Right forelimb (tissue), 1 donor: ENCODE measurements around the gene TLE2.
"Not testable (repeated sequence)": the region's sequence is repeated elsewhere in the genome, so short reads cannot be mapped to it uniquely, and the experiment has no call there.

ENCODE experiments used
- DNase-seq: peaks from one replicate; pipeline ENCODE4 v3.0.0-alpha.2; 2018

The TLE2 gene

DNA sequence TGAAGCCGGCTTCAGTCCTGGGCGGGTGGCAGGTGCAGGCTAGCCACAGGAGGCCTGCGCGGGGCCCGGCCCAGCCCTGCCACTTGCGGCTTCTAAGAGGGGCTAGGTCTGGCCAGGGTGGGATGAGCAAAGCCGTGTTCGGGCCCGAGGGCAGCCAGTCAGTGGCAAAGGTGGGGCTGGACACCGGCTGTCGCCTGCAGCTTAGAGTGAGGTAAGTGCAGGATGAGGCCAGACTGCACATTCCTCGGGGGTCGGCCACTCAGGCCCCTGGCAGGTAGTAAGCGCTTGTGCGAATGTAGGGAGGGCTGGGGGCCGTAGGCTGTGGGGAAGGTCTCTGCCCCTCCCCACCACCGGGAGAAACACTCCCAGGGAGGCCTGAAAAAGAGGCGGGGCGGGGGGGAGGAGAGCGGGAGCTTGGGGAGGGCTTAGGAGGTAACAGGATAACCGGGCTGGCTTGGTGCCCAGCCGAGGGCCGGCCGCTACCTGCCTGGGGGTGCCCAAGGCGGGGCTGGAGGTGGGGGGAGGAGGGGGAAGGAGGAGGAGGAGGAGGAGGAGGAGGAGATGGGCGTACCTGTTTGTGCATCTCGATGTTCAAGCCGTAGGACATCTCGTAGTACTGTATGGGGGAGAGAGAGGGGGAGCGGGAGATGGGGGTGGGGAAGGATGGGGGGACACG lies 26.8 kb upstream of the TLE2 start:
- no peak for DNase-seq

GRCh38 chr19:3054972-3055740 lies 26.1 kb upstream of the TLE2 start:
- DNase-seq, result no peak

- DNase-seq, result no peak
Measured at GRCh38 chr19:3054265-3054971, 25.3 kb upstream of the TLE2 start.

GRCh38 chr19:3053780-3054179 lies 24.7 kb upstream of the TLE2 start:
- DNase-seq, result no peak

DNA sequence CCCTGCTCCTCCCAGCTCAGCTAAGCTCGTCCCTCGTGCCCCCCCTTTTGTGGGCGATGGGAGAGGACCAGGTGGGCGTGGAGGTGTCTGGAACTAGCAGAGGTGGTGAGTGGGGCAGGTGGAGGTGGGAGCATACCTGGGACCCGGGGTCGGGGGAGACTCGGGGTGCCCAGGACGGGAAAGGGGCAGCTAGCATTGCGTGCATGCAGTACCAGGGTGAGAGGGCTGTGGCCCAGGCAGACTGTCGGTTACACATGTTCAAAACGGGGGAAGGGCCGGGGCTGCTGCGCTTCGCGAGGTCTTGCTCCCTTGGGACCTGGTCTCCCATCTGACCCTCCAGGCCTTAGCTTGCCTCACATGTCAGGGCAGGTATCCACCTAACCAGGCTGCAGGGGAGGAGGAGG lies 24.1 kb upstream of the TLE2 start:
- DNase-seq, result no peak

DNA sequence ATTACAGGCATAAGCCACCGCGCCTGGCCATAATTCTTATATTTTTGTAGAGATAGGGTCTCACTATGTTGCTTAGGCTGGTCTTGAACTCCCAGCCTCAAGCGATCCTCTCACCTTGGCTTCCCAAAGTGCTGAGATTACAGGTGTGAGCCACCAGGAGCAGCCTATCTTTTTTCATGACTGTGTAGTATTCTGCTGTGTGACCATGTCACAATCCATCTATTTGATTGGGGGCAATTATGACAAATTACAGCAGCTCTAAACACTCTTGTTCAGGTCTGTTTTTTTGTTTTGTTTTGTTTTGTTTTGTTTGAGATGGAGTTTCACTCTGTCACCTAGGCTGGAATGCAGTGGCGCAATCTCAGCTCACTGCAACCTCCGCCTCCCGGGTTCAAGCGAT lies 20.9 kb upstream of the TLE2 start:
- not testable (repeated sequence) for DNase-seq

GRCh38 chr19:3049089-3049488 lies 20.0 kb upstream of the TLE2 start:
- DNase-seq, result no peak

GRCh38 chr19:3048190-3048533 lies 19.1 kb upstream of the TLE2 start:
- DNase-seq, result no peak

GRCh38 chr19:3047496-3048189 lies 18.6 kb upstream of the TLE2 start:
- DNase-seq, result no peak

DNA sequence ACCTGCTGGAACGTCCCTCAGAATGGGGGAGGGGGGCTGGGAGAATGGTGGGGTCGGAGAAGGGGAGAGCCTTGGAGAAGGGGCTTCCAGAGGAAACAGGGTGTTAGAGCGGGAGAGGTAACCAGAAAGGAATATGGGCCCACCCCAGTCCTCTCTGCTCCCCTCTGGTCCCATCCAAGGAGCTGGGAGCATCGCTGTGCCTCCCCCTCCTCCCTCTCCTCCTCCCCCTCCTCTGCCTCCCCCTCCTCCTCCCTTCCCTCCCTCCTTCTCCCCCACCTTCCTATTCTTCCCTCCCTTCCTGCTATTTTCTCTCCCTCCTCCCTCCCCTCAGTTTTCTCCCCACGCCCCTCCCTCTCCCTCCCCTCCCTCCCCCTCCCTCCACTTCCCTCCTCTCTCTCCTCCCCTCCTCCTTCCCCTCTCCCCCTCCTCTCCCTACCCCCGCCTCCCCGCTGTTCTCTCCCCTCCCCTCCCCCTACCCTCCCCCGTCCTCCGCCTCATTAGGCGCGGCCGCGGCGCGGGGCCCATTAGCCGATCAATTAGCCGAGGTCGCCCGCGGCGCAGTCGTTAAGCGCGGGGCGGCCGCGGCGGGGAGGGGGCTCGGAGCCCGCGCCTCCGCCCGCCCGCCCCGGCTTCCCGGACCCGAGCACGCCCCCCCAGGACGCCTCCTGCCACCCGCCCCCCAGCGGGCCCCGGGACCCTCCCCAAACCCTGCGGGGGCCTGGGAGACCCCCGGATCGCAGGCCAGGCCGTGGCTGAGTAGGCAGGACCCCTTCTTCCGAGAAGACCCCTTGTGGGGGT lies 17.8 kb upstream of the TLE2 start:
- no peak for DNase-seq

- no peak for DNase-seq
Measured at GRCh38 chr19:3045885-3046697, 17.0 kb upstream of the TLE2 start.

- DNase-seq, result no peak
Measured at GRCh38 chr19:3045191-3045590, 16.1 kb upstream of the TLE2 start.

DNA sequence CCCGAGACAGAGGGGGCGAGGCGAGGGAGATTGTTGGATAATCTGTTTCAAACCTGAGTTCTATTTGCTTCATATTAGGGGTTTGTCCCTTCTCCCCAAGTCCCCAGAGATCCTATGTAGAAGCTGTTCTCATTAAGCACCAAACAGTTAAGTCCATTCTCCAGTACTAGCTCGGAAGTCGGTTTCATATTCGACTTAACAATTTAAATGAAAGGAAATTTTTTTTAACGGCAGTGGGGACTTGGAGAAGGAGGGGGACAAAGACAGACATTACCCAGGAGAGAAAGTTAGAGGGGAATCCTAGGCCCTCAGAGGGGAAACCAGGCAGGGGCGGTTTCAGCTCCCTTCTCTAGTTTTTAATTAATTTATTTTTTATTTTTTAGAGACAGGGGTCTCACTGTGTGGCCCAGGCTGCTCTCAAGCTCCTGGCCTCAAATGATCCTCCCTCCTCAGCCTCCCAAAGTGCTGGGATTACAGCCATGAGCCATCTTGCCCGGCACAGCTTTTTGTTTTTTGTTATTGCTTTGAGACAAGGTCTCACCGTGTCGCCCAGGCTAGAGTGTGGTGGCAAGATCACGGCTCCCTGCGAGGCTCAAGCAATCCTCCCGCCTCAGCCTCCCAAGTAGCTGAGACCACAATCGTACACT lies 13.7 kb upstream of the TLE2 start:
- no peak for DNase-seq

GRCh38 chr19:3041761-3042620 lies 12.9 kb upstream of the TLE2 start:
- DNase-seq, result no peak

DNA sequence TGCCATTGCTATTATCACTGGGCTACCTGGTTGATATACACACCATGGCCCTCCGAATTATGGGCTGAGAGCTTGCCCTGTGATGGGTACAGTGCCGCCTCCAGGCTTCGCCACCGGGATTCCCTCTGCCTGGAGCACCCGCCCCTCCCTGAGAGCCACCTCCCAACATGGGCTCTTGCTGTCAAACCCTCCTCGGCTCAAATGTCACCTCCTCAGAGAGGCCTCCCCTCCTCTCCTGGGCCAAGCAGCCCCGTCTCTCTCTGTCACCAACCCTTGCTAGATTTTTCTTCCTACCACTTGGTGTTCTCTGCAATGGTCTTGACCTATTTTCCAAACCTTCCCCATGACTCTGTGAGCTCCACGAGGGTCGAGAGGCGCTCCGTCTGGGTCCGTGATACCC lies 12.2 kb upstream of the TLE2 start:
- DNase-seq, result no peak

- no peak for DNase-seq
Measured at GRCh38 chr19:3039641-3040077, 10.6 kb upstream of the TLE2 start.

- no peak for DNase-seq
Measured at GRCh38 chr19:3039125-3039524, 10.0 kb upstream of the TLE2 start.

DNA sequence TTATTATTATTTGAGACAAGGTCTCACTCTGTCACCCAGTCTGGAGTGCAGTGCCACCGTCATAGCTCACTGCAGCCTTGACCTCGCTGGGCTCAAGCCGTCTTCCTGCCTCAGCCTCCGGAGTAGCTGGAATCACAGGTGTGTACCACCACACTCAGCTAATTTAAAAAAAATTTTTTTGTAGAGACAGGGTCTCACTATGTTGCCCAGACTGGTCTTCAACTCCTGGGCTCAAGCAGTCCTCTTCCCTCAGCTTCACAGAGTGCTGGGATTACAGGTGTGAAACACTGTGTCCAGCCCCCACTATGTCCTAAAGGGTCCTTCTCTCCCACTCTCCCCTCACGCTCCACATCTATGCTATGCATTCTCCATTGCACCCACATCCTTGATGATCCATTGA lies 9.1 kb upstream of the TLE2 start:
- no peak for DNase-seq

DNA sequence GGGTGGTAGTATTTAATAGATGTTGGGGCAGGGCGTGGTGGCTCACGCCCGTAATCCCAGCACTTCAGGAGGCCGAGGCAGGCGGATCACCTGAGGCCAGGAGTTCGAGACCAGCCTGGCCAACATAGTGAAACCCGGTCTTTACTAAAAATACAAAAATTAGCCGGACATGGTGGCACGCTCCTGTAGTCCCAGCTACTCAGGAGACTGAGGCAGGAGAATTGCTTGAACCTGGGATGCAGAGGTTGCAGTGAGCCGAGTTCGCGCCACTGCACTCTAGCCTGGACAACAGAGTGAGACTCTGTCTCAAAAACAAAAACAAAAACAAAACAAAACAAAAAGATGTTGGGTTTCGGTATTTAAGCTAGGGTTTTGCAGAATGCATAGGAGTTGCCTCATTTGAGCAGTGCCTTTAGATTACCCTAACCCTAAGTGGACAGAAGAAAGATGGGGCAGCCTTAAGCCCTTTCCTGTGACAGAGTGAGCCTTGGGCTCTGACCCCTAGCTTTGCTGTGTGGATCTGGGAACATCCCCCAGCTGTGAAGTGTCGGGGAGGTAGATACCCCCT lies 8.0 kb upstream of the TLE2 start:
- not testable (repeated sequence) for DNase-seq
